D721Med (cell line): ENCODE data around the gene ARRDC5.
"Not testable (repeated sequence)": the region's sequence is repeated elsewhere in the genome, so short reads cannot be mapped to it uniquely, and the experiment has no call there.

Experiments
- DNase-seq: peaks from one replicate; pipeline ENCODE4 v3.0.0; 2011; ENCODE audit warnings: low spot score; ENCODE audit not compliant: insufficient read length
- FAIRE-seq: peaks from 2 replicates; lab custom pipeline; 2011; peaks lifted over from hg19 to GRCh38; lab: Jason Lieb, UNC
- CTCF ChIP-seq: IDR thresholded peaks from 2 replicates; pipeline ENCODE4 v1.5.1; 2012; ENCODE audit warnings: mild to moderate bottlenecking, control low read depth; ENCODE audit not compliant: insufficient read depth; ENCODE audit errors: missing control alignments

The ARRDC5 gene

GRCh38 chr19:4847190-4847973 is 55.3 kb downstream of the ARRDC5 start:
- FAIRE-seq (no peak), DNase-seq (no peak)
- no peak for TF ChIP-seq CTCF

DNA sequence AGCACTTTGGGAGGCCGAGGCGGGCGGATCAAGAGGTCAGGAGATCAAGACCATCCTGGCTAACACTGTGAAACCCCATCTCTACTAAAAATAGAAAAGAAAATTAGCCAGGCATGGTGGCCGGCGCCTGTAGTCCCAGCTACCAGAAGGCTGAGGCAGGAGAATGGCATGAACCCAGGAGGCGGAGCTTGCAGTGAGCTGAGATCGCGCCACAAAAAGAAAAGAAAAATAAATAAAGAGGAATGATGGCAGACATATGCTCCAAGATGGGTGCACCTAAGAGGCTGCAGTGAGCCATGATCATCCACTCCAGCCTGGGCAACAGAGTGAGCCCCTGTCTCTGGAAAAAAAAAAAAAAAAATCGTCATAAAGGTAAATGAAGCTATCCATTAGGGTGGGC is 56.7 kb downstream of the ARRDC5 start:
- DNase-seq, FAIRE-seq: not testable (repeated sequence)

GRCh38 chr19:4844348-4845179 is 58.1 kb downstream of the ARRDC5 start:
- TF ChIP-seq CTCF = no peak
- no peak for DNase-seq
- no peak for FAIRE-seq

- TF ChIP-seq CTCF = no peak
- FAIRE-seq = no peak
- DNase-seq = no peak
Measured at GRCh38 chr19:4843647-4843965, 59.1 kb downstream of the ARRDC5 start.
